Panc1 (cell line): ENCODE results near the gene CKAP2L.

Source experiments
- CTCF ChIP-seq: fragments of 450-650 bp; IDR thresholded peaks from 2 replicates; pipeline ENCODE4 v1.5.1; 2017; ENCODE audit warnings: mild to moderate bottlenecking
- POLR2AphosphoS5 ChIP-seq: IDR thresholded peaks from 2 replicates; pipeline ENCODE4 v1.6.1; 2012; ENCODE audit warnings: mild to moderate bottlenecking, low read depth, low read length, moderate library complexity
- REST ChIP-seq, 2 experiments: IDR thresholded peaks; 2 replicates each; pipeline ENCODE4 v1.6.1; 2011 to 2012; ENCODE audit warnings: low read depth in 2 of 2, control low read depth in 1 of 2, low read length in 1 of 2, mild to moderate bottlenecking in 1 of 2, moderate library complexity in 1 of 2; ENCODE audit not compliant: insufficient read depth in 1 of 2
- SIN3A ChIP-seq: IDR thresholded peaks from 2 replicates; pipeline ENCODE4 v1.6.1; 2012; ENCODE audit warnings: low read depth, mild to moderate bottlenecking, low read length, moderate library complexity, borderline replicate concordance; ENCODE audit not compliant: insufficient read depth

GRCh38 chr2:112795774-112796173 lies 31.4 kb upstream of the CKAP2L start:
- no peak for TF ChIP-seq POLR2AphosphoS5
- TF ChIP-seq CTCF: no peak
- TF ChIP-seq REST (IDR thresholded peaks at IDR 0.05; ENCODE audit: insufficient read depth in 1 of 2, low read depth in 2 of 2, low read length in 1 of 2): no peak
- no peak for TF ChIP-seq SIN3A
